HG03175 (cell line): ENCODE data around the gene GUCA1A.
"Not testable (repeated sequence)": the region's sequence is repeated elsewhere in the genome, so short reads cannot be mapped to it uniquely, and the experiment has no call there.

Source experiments
- ATAC-seq: cut with Tn5 transposase; IDR thresholded peaks from one replicate; pipeline ENCODE4 v1.9.1; 2021; ENCODE audit warnings: mild to moderate bottlenecking, moderate library complexity; ENCODE audit not compliant: unreplicated experiment

Gene GUCA1A

DNA sequence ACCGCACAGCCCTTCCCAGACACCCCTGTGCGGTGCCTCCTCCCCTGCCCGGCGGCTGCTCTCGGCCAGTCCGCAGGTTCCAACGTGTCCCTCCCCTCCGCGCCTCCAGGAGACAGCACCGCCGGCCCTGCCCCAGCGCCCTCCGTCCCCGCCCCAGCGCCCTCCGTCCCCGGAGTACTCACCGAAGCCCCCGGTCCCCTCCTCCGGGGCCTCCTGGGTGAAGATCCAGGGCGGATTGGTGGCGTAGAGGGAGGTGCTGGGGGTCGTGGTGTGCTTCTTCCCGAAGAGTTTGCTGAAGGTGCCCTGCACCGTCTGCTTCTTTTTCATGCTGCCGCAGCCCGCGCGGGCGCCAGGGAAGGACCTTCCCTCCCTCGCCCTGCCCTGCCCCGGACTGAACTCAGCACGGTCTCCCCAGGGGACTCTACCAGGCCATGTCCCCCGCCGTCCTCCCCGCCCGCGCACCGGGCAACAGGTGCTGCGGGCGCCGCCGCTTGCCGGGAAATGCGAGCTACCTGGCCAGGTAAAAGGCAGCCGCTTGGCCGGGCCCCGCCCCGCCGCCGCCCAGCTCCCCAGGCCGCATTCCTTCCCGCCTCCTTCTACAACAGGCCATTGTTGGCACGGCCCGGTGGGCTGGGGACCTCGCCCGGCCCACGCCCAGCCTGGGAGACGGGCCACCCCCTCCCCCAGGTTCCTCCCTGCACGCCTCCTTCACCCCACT, 30.9 kb upstream of the GUCA1A start, which contains the start of gene C6orf132:
Gene C6orf132 (minus strand): TSS at position 503 of the 718 bp plus-strand sequence. CDS start 176 bp downstream, at position 327.
- ATAC-seq = no peak

DNA sequence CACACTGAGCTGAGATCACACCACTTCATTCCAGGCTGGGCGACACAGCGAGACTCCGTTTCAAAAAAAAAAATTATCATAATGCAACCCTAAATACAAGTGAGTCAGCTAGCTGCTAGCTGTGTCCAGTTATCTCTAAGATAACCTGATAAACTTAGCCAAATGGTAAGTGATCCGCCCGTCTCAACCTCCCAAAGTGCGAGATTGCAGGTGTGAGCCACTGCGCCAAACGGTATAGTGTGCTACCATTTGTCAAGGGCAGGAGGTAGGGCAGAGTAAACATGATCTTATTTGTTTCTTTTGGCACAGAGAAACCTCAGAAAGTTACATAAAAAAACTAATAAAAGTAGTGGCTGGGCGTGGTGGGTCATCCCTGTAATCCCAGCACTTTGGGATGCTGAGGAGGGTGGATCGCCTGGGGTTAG, 26.0 kb upstream of the GUCA1A start:
- ATAC-seq = no peak

DNA sequence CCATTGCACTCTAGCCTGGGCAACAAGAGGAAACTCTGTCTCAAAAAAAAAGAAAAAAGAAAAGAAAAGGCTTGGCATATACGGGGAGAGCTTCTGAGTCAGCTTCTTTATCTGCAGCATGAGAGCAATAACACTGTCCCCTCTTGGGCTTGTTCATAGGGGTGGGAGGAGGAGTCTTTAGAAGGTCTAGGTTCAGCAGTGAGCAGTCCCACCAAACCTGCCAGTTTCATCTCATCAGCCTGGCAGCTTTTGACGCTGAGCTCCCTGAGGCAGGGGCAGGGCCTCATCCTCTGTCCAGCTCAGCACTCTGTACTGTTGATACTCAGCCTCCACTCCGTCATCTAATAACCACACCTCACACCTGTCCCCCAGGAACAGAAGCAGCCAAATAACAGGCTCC, 25.1 kb upstream of the GUCA1A start:
- ATAC-seq = no peak

DNA sequence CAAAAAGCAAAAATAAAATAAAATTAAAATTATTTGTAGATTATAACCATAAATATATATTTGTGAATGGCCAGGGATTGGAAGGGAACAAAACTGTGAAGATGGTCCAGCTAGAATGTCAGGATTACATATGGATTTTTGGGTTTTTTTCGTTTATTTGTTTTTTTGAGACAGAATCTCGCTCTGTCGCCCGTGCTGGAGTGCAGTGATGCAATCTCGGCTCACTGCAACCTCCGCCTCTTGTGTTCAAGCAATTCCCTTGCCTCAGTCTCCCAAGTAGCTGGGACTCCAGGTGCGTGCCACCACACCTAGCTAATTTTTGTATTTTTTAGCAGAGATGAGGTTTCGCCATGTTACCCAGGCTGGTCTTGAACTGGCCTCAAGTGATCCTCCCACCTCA, 22.9 kb upstream of the GUCA1A start:
- no peak for ATAC-seq

DNA sequence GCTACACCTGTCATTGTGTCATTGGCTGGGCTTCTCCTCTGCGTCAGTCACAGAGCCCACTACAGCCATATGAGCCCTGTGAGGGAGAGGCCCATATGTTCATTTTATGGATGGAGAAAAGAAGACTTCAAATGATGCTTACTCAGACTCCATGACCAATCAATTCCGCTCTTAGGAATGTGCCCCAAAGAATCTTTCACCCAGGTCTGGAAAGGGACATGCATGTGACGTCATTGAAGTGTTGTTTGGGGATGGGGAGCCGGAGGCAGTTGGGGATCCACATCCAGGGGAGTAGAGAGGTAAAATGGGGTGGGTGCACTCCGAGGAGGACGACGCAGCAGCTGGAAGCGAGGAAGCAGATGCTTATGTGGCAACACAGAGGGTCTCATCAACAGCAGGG, 21.1 kb upstream of the GUCA1A start:
- ATAC-seq = no peak

DNA sequence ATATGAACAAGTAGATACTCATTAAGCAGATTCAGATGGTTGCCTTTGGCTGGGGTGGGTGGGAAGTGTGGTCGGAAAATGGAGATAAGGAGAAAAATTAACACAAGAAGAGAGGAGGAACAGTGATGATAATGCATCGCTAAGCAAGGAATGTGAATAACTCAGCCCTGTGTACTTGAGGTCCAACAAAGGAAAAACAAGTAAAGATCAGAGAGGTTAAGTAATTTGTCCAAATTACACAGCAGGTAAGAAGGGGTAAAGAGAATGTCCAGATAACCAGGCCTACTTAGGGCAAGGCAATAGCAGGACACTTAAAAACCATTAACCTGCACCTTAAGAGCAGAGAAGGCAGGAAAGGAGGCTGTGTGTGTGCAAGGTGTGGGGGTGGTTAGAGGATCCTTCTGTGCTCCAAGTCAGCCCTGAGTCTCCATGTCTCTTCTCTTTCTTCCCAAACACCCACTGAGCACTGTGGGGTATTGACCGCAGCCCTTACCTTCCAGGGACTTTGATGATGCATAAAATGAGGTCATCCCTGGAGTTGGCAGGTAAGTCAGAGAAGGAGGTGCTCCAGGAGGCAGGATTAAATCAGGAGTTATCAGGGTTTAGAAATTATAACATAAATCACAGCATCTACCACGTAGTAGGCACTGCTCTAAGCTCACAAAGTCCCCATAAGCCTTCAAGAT, 20.5 kb upstream of the GUCA1A start:
- not testable (repeated sequence) for ATAC-seq

DNA sequence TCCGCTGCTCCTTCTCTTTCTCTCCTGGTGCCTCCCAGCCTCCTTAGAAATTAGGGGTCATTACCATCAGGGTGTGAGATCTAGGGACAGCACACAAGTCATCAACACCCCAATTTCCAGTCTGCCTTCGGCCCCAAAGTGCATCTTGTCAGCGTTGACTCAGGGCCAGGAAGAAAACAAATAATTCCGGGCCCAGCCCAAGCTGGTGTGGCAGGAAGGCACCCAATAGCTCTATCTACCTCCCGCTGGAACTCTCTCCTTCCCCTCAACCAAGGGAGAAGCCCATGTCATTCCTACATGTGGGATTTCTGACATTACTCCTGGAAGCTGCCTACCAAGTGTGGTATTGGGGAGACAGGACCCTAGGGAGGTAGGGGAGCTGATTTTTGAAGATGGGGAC, 19.2 kb upstream of the GUCA1A start:
- ATAC-seq = no peak

DNA sequence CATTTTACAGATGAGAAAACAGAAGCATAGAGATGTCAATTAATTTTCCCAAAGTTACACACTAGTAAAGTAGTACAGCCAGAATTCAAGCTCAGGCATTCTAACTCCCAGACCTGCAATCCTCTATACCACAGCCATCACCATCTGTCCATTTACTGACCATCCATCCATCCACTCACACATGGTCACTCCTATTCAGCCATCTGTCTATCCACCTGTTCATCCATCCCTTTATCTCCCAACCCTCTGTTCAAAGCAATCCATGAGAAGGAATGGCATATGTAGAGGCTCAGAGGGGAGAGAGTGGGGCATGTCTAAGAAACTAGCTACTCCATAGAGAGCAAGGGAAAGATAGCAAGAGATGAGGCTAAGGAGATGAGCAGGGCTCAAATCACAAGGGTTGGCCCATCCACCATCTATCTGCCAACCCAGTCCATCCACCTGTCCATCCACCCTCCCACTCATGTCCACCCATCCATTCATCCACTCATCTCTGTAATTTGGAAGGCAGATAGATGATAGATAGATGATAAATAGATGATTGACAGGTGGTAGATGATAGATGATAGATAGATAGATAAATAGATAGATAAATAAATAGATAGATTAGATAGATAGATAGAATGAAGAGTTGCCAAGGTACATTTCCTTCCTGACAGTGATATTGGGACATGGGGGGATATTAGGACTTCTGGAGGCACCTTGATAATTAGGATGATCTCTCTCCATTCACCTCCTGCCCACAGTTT, 18.5 kb upstream of the GUCA1A start:
- no peak for ATAC-seq

DNA sequence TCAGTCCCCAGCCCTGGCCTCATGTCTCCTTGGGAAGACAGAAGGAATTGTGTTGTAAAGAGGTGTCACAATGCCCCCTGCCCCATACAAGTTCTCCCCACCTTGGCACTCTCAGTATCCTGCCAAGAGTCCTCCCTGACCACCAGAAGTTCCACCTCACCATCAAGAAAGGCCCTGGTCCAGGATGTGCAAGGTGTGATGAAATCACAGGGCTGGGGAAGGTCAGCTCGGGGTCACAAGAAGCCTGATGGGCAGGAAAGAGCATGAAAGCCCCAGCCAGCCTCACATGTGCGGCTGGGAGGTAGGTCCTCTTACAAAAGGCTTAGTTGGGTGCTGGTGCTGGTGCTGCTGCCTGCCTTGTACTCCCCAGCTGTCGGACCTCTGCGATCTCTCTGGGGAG, 17.9 kb upstream of the GUCA1A start:
- ATAC-seq = no peak

DNA sequence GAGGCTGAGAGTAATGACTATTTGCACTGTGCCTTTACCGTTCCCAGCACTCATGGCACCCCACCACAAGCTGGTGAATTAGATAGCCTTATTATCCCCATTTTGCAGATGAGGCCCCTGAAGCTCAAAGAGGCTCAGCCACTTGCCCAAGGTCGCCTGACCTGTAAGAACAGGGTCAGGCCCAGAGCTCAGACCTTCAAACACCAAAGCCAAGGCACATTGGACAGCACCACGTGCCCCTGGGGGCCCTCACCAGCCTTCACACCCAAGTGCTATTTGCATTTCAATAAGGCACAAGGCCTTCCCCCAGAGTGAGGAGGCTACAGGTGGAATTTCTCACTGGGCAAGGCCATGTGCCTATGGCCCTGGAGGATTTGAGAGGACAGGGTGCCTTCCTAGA, 16.5 kb upstream of the GUCA1A start:
- no peak for ATAC-seq

DNA sequence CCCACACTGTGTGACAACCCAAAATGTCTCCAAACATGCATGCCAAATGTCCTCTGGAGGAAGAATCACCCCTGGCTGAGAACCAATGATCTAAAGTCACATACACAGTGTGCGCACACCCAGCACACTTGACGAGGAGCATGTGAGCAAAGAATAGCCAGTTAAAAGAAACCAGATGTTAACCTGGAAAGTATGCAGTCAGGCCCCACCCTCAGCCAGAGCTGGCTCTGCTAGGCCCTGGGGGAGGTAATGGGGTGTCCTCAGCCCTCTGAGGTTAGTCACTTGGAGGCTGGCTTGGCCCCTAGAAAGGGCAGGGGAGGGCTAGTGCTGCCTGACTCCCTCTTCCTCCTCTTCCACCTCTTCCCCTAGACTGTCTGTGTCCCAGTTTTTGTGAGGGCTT, 15.2 kb upstream of the GUCA1A start:
- no peak for ATAC-seq

DNA sequence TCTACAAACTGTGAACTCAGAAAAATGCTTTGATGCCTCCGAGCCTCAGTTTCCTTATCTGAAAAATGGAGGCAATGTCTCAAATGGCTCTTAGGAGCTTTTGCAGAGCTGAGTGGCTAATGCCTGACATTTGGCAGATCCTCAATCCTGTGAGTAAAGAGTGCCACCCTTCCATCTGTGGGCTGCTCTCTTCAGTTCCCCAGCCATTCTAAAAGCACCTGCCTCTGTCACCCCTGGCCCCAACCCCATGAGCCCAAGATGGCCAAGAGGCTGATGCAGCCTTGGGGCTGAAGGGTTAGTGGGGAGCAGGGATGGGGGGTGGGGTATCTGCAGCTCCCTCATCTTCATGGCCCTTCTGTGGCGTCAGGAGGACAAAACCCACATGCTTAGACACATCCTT, 14.5 kb upstream of the GUCA1A start:
- no peak for ATAC-seq

DNA sequence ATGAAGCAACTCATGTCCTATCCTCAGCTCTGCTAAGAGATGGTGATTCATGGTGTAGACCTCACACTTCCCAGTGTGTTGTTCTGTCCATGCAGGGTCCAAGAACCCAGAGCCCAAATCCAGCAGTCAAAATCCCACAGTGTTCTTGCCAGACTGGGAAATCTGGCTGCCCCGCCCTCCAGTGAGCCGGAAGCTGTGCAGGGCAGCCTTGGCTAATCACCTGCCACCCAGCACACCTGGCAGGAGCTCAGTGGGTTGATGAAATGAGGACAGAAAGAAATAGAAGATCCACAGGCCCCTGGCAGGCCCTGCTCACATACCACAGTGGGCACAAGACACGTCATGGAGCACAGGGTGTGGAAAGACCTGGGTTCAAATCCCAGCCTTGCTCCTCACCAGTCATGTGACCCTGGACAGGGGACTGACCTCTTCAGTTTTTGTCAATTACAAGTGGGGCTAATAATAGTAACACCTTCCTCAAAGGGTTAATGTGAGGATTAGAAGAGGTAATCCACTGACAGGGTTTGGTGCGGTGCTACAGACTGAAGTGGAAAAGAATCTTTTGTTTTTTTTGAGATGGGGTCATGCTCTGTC, 13.6 kb upstream of the GUCA1A start:
- ATAC-seq = no peak

DNA sequence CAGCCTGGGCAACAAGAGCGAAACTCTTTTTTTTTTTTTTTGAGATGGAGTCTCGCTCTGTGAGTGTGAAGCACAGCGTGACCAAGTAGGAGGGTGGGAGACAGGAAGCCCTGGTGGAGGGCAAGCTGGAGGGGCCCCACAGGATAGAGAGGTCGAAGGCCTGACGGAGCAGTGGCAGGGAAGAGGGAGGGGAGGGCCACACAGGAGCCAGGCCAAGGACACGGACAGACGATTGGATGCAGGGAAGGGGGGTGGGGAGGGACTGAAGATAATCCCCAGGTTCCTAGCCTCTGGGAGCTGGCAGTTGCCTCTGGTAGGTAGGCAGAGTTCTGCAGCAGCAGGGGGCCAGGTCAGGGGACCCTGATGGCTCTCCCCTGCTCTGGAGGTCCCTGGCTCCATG, 10.8 kb upstream of the GUCA1A start:
- ATAC-seq = no peak

DNA sequence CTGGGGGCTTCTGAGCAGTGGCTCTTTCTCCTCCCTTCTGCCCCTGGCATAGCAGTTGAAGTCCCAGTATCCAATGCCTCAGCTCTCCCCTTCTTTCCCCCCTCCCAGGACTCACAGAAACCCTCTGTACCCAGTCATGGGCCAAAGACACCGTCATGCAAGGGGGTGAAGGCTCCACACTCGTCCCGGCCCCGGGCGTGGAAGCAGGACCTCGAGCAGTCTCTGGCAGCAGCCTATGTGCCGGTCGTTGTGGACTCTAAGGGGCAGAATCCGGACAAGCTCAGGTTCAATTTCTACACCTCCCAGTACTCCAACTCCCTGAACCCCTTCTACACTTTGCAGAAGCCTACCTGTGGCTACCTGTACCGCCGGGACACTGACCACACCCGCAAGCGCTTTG, 10.4 kb upstream of the GUCA1A start:
- no peak for ATAC-seq

DNA sequence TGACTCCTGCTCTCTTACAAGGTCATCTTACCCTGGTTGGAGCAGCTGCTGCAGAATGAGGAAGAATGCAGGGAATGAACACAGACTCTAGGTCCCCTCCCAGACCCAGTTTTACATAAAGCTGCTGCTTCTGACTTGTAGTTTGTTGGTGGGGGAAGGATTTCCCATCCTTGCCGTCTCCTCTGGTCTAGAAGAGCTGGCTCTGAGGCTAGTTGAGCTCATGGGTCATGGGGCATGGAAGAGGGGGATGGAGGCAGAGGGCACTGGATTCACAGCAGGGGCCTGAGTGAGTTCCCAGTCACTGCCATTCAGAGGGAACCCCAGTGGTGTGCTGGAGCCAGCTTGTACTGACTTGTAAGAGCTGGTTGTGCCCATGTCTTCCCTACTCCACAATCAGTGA, 9.2 kb upstream of the GUCA1A start:
- ATAC-seq = no peak

DNA sequence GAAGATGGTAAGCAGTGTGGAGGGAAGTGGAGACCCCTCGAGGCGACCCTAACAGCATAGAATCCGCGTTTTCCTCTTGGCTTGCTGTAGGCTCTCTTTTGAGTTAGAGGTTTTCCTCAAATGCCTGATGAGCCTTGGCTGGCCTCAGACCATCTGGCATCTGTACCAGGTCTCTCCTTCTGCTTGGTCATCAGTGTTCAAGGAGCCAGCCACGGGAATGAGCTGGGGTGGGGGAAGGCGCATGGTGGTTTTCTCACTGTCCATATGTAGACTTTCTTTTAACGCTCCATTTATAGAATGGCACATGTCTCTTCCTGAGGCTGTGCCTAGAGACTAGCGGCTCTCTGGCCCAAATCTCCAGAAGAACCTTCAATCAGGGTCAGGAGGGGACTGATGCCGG, 8.1 kb upstream of the GUCA1A start:
- no peak for ATAC-seq

DNA sequence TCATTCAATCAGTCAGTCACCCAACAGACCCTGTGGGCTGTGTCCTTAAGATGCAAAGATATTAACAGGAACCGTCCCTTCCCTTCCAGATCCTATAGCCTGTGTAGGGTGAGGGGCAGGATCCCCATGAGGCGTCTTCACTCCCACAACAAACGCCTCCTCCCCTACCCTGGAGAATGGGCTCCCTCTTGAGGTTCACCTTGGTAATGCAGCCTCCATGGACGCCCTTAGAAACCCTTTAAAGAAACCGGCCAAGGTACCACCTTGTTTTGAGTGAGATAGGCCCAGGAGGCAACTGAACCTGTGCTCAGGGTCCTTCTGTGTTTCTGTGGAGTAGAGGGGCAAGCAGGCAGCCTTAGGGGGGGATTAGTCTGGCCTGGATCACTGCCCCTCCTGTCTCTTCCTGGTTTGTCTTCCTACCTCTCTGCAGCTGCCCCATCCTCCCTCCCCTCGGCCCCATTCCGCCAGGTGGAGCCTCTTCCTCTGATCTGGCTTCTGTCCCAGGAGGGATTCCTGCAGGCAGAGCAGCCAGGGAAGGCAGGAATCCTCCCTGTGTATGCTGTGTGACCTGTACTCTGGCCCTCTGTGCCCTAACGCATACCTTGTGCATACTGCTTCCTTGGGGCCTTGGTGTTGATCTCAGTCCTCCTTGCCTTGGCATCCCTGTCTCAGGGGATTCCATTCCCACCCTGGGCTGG, 6.6 kb upstream of the GUCA1A start:
- no peak for ATAC-seq

DNA sequence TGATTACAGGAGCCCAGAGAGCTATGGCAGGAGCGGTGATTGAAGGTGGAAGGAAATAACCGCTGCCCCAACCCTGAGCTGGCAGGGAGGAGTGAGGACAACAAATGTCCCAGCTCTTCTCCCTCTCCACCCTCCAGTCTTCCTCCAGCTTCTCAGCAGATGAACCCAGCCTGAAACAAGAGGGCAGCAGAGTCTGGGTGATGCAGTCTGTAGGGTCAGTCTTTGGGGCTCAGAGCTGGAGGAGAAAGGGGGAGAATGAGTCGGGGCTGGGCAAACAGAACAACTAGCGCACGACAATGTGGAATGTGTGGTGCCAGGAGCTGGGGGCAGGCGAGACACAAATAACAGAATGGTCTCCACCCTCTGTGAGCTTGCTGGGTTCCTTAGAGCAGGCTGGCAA, 4.5 kb upstream of the GUCA1A start:
- no peak for ATAC-seq

DNA sequence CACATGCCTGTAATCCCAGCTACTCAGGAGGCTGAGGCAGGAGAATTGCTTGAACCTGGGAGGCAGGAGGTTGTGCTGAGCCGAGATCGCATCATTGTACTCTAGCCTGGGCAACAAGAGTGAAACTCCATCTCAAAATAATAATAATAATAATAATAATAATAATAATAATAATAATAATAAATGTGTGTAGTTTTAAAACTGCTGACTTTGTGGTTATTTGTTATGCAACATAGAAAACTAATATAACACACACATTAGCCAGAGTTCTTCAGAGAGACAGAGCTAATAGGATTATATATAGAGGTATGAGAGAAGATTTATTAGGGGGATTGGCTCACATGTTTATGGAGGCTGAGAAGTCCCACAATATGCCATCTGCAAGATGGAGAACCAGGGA, 3.4 kb upstream of the GUCA1A start:
- ATAC-seq = not testable (repeated sequence)
